ENCODE results near the gene THSD4.
"Not testable (repeated sequence)": the region's sequence is repeated elsewhere in the genome, so short reads cannot be mapped to it uniquely, and the experiment has no call there.

The THSD4 gene

DNA sequence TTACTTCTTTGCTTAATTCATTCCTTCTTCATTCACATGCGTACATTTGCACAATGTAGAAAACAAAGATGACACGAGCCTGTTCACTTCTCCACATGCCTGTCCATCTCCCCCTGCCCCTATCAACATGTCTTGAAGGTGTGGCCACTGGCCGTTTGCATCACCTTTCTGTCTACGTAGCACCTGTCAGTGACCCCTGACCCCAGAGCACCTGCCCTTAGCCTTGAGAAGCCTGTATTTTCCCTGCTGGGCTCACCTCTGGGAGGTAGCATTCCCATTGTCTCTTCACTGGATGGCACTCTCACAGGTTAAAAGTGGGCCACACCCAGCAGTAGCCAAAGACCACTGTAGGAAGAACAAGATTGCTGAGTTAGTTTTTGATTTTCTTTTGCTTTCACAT lies 234.1 kb downstream of the THSD4 start:
- no peak for DNase-seq (ENCODE audit: low read depth in 2 of 2)

DNA sequence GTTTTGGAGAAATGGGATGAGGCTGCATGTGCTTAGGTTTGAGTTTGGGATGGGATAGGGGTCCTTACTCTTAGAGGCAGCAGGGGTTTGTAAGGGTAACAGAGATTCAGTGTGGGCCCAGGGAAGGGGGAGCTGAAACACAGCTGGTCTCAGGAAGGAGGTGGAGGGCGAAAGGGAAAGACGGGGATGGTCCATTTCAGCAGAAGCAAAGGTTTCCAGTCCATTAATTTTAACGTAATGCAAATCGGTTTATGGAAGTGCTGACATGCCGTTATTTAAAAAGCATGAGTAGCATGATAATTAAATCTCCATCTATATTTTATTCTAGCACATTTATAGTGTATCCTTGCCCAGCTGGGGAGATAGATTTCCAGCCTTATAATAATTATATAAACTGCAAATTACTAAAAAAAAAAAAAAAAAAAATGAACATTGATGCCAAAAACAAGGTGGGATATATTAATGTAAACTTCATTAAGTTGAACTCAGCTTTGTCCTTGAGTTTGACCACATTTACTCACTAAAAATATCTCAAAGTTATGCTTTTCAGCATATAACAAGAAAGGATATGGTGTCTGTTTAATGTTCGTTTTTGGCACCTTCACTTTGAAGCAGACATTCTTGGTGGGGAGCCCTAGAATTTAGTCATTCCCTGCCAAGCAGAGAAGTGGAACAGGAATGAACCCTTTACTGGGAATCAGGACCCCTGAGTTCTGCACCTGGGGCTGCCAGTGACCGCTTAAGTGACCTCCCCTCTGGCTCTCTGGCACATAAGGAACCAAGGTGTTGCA lies 234.7 kb downstream of the THSD4 start:
- DNase-seq (ENCODE audit: low read depth in 2 of 2) = no peak

DNA sequence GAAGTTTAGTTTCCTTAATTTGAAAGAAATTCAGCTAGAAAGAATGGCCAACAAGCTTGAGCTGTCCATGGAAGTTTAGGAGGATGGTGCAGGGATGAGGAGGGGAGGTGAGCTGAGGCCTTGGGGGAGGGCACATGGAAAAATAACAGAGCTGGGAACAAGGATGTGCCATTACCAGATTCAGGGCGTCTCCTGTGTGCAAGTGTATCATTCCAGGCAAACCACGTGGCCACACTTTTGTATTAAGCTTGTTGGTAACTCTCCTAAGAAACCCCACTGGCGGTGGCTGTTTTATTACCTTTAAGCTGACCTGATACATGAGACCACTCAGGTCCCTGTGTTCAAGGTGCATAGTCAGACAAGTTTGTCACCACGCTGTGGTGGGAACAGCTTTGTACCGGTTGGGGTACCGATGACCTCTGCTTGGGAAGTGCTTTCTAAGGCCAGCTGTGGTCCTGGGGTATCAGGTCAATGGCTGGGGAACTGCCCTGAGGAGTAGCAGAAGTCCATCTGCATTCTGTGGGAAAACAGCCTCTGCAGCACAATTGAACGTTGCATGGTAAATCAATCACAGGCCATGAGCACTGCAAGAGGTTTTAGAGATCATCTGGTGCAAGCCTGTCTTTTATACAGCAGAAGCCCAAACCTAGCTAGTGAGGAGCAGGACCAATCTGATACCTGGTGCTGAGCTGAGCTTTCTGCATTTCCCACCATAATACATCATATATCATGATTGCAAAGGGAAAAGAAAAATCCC lies 235.5 kb downstream of the THSD4 start:
- no peak for DNase-seq (ENCODE audit: low read depth in 2 of 2)

- DNase-seq (ENCODE audit: low read depth in 2 of 2) = no peak
These were observed 236.9 kb downstream of the THSD4 start for GRCh38 chr15:71352125-71352524.

GRCh38 chr15:71352765-71353164 lies 237.5 kb downstream of the THSD4 start:
- DNase-seq (ENCODE audit: low read depth in 2 of 2) = no peak

- no peak for DNase-seq (ENCODE audit: low read depth in 2 of 2)
These were observed 237.9 kb downstream of the THSD4 start for GRCh38 chr15:71353171-71353570.

GRCh38 chr15:71355268-71355667 lies 240.0 kb downstream of the THSD4 start:
- no peak for DNase-seq (ENCODE audit: low read depth in 2 of 2)

- no peak for DNase-seq (ENCODE audit: low read depth in 2 of 2)
These were observed 242.1 kb downstream of the THSD4 start for GRCh38 chr15:71357321-71357732.

DNA sequence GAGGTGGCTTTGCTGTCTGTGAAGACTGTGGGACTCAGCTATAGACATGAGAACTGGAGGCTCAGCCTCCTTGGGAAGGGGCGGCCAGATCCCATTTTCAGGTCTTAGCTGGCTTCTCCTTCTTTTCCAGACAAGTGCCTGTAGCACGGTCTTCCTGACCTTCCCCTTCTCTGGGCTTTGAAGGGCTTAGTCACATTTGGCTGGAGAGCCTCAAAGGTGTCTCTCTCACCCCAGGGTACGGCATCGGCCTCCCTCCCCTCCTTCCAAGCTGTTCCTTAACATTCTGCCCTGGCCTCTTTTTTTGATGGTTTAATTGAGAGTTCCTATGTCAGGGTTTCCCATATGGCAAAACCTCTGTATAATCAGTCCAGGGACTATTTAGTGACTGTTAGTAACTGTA lies 242.7 kb downstream of the THSD4 start:
- no peak for DNase-seq (ENCODE audit: low read depth in 2 of 2)

GRCh38 chr15:71359246-71359645 lies 244.0 kb downstream of the THSD4 start:
- no peak for DNase-seq (ENCODE audit: low read depth in 2 of 2)

- DNase-seq (ENCODE audit: low read depth in 2 of 2) = no peak
These were observed 247.3 kb downstream of the THSD4 start for GRCh38 chr15:71362556-71362955.

- no peak for DNase-seq (ENCODE audit: low read depth in 2 of 2)
These were observed 248.0 kb downstream of the THSD4 start for GRCh38 chr15:71362987-71363968.

DNA sequence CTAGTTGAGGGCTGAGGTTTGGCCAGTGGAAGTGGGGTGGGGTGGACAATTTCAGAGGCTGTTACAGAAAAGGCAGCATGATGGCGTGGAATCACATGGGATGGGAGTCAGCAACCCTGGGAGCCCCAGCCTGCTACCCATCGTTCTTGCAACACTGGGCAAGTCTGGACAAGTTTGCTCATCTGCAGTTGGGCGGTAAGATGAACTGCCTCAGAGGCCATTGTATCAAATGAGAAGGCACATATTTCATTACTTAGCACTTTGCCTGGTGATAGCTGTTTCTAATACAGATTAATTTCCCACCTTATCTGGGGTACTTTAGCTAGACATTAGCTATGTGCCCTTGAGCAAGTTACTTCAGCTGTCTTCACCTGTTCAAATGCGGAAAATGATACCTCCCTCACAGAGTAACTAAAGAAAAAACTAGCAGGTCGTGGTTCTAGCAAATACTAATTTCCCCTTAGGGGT lies 248.9 kb downstream of the THSD4 start:
- DNase-seq (ENCODE audit: low read depth in 2 of 2) = no peak

DNA sequence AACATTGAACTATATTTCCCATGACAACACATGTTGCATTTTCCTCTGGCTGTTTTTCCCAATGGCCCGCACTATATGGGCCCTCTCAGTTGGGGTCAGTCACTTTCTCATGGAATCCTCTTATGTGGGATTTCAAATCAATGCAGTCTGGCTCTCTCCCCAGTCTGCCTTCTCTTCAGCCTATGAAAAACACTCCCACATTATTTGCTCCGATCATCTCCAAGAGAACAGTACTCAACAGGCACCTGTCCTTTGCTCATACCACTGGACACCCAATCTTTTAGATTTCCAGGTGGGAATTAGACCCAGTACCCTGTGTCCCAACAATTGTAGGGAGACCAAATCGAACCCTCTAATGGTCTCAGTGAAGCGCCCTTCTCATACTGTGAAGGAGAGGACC lies 251.3 kb downstream of the THSD4 start:
- DNase-seq (ENCODE audit: low read depth in 2 of 2) = no peak

DNA sequence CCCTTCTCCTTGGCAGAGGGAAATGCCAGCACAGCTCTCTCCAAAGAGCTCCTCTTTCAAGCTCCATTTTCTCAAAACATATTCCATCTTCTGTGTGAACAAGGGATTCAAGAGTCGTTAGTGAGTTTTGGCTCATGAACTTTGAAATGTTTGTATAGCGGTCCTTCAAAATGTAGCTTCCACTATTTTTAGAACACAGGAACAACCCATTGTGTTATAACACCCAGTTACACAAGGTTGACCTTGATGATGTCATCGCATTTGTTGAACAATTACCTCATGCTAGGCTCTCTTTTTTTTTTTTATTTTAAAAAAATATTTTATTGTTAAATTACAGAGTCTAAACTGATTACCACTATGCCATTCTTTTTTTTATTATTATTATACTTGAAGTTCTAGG lies 251.7 kb downstream of the THSD4 start:
- no peak for DNase-seq (ENCODE audit: low read depth in 2 of 2)

- DNase-seq (ENCODE audit: low read depth in 2 of 2) = not testable (repeated sequence)
These were observed 252.5 kb downstream of the THSD4 start for GRCh38 chr15:71367737-71368136.

DNA sequence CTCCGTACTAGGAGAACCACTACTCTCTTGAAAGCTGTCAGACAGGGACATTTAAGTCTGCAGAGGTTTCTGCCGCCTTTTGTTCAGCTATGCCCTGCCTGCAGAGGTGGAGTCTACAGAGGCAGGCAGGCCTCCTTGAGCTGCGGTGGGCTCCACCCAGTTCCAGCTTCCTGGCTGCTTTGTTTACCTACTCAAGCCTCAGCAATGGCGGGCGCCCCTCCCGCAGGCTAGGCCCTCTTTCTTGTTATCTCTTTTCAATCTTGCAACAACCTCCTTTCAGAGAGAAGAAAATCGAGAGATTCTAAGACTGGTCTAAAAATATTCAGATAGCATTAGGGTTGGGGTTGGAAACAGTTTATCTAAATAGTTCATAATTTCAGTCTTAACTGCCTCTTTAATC lies 257.5 kb downstream of the THSD4 start:
- not testable (repeated sequence) for DNase-seq (ENCODE audit: low read depth in 2 of 2)

DNA sequence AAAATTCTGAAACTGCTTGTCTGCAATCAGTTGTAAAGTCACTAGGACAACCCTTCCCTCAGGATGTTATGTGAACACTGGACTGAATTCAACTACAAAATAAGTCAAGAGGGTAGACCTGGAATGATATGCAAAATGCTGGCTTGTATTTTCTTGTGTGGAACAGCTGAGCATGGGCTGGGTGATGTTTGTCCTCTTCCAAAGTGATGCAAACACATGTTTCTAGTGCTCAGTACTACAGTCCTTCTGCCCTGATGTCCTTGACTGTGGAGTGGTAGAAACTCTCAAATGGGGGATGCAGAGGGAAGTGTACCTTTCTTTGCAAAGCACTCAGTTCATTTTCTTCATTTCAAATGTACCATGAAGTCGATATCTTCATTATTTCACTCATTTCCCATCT lies 258.6 kb downstream of the THSD4 start:
- no peak for DNase-seq (ENCODE audit: low read depth in 2 of 2)

GRCh38 chr15:71374607-71375352 lies 259.5 kb downstream of the THSD4 start:
- DNase-seq (ENCODE audit: low read depth in 2 of 2) = no peak

- no peak for DNase-seq (ENCODE audit: low read depth in 2 of 2)
These were observed 260.7 kb downstream of the THSD4 start for GRCh38 chr15:71375934-71376333.

DNA sequence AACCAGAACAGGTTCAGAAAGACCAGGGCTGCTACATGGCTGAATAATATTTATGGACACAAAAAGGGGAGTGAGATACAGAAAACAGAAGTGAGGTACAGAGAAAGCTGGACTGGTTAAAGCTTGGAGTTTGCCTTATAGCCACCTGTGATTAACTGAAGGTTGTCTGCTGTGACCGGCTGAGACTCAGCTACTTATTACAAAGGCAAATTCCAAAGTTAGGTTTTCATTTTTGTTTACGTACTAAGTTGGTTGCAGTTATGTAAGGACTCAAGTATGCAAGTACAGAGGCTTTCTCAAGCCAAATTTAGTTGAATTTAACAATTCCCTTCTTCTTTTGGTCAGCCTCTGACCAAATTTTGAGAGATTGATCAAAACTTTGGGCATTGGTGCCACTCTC lies 264.6 kb downstream of the THSD4 start:
- no peak for DNase-seq (ENCODE audit: low read depth in 2 of 2)
